Fibroblast of upper back skin (primary cell): Measurements from ENCODE around the gene SPOCK1.
A peak's percentile ranks its signal among the peaks of the same experiment; 100 is the strongest.
"Not testable (repeated sequence)": the region's sequence is repeated elsewhere in the genome, so short reads cannot be mapped to it uniquely, and the experiment has no call there.

ENCODE experiments used
- DNase-seq: peaks from one replicate; pipeline ENCODE4 v3.0.0-alpha.2; 2013

The SPOCK1 gene

DNA sequence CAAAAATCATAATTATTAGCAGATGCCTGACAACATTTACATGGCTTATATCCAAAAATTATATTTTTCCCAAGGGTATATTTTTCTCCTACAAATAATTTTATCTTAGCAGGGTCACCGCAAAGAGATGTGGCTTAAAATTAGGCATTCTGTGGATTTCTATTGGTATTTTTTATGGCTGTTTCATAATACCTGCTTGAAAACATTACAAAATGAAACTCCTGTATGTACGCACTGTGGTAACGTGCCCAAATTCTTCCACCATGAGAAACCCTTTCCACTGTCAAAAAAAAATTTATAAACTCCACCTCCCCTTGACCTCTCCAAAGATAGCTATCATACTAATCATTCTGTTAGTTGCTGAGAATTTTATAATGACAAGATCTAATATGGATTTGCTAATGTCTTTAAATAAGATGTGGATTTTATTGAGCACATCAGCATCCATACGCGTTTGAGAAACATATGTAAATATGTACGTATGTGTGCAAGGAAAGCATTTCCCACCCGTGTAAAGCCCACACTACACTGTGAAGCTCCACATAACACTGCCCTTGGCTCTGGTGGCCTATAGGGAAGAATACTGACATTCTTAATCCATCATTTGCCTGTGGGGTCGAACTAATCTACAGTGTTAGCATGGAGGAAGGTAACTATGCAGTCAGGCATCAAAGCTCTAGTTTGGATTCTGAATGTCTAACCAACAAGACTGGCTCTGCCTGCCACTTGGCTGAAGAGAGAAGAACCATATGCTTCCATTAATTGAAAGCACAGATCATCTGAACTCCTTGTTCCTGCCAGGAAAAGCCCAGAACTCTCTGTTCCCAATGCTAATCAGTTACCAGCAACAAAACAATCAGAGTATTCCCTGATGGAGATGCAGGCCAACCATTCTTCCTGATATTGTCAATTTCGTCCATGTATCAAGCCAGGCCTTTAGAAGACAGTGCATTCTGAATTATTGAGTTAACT is 244.7 kb downstream of the SPOCK1 start:
- DNase-seq = peak; percentile 74

DNA sequence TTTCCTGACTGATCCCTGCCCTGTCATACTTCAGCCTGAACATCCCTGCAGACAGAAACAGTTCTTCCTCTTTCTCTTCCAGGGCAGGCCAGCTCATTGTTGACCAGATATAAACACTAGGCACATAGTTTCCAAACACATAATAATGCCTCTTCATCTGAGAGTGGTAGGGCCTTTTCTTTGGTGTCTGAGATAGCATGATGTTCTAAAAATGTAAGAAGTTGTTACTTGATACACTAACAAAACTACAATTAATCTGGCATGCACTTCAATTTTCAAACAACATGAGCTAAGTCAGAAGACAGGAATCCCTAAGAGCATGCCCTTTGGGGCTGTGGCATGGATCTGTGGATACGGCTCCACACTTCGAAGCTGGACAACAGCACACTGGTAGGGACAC is 246.6 kb downstream of the SPOCK1 start:
- DNase-seq = no peak

GRCh38 chr5:137250421-137250820 is 248.7 kb downstream of the SPOCK1 start:
- no peak for DNase-seq

GRCh38 chr5:137248527-137248926 is 250.6 kb downstream of the SPOCK1 start:
- no peak for DNase-seq

- no peak for DNase-seq
Measured at GRCh38 chr5:137245438-137245837, 253.7 kb downstream of the SPOCK1 start.

GRCh38 chr5:137240285-137240684 is 258.8 kb downstream of the SPOCK1 start:
- DNase-seq = no peak

DNA sequence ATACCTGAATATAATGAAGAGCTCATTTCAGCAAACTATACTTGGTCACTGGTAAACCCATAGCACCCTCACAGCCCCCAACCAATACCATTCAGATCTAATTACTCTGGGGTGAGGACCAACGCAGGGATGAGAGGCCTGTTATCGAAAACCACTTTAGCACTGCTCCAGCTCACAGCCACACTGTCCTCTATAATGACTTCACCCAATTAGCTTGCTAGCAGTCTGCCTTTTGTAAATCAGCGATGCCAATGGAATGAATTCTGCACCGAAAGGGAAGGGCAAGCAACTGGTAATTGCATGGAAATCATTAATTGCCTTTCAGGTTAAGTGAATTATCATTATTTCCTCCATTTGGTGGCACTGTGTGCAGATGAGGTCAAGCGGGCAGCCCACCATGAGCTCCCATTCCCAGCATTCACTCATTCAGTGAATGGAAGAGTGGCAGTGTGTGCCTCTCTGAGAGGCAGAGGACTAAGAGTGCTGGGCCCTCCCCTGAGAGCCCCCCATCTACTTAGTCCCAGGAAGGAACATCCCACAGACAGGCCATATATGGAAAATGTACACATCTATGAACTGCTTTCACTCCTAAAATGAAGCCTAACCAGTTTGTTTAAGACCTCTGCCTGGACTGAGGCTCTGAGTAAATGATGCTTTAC is 262.1 kb downstream of the SPOCK1 start:
- no peak for DNase-seq

DNA sequence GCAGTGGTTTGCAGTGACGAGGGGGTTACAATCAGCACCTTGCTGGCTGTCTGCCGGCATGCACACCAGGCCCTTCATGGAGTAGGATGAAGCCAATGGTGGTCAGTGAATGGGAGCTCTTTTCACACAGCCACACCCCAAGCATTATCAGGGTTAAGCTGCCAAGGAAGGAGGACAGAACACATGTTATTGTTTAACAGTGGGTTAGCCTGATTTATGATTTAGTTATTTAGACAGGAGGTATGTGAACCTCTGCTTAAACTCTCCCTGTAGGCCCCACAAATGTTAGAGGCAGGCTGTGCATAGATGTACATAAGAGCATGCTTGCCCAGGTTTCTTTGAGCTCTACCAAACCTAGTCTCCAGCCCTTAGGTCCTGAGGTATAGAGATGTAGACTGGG is 262.9 kb downstream of the SPOCK1 start:
- DNase-seq = peak; percentile 39

DNA sequence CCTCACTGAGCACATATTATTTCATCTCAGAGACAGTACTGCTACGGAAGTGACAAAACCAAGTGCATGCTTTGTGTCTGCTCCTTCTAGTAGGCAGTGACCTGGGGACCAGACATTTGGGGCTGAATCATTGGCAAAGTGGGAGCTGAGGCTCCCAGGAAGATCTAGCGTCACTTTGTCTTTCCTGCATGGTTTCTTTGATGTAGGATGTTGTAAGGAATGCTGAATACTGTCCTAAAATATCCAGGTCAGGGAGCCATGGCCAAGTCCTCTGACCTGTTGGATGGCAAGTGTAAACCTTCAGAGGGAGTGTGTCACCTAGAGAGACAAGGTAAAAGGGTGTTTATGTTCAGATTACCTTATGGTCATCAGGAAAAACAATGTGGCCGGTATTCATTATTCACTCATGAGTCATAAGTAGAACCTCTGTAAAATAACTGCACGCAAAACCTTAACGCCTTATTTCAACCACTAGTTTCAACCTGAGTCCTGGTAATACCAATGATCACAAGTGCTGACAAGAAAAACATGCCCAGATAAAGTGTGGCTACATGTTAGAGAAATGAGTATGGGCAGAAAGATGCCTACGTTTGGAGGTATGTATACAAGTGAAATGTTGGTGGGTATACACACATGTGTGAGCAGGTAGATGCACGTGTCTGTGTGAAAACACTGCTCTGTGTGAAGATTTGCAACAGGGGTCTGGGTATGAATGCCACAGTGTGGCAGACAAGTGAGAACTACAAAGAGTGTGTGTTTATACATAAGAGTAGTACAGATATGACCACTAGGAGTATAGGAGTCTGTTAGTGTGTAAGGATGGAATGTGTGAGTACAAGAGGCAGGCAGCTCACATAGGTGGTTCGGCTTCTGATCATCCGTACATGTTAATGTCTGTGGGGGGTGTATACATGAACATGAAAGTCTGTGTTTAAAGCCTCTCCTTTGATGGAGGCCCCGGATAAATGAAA is 263.9 kb downstream of the SPOCK1 start:
- no peak for DNase-seq

DNA sequence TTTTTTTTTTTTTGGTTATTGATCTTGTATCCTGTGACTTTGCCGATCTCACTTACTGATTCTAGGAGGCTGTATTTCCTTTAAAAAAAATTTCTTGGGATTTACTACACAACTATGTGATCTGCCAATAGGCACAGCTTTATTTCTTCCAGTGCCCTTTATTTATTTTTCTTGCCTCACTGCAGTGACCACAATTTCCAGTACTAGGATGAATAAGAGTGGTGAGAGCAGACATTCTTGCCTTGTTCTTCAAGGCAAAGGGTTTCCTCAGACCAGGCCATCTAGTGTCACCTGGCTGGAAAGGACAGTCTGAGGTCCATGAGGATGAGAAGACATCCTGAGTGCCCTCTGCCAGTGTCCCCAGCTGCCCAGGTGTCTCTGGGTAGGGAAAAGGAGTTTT is 265.4 kb downstream of the SPOCK1 start:
- no peak for DNase-seq

- not testable (repeated sequence) for DNase-seq
Measured at GRCh38 chr5:137233304-137233703, 265.8 kb downstream of the SPOCK1 start.

DNA sequence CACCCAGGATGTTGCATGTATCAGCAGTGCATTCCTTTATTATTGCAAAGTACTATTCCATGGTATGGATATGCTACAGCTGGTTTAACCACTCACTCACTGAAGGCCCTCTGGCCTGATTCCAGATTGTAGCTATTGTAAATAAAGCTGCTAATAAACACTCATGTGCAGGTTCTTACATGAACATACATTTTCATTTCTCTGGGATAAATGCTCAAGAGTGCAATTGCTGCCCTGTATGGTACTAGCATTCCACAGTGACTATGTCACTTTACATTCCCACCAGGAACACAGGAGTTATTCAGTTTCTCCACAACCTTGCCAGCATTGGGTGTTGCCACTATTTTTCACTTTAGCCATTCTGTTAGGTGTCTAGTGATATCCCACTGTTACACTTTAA is 267.6 kb downstream of the SPOCK1 start:
- DNase-seq = no peak

GRCh38 chr5:137228816-137229215 is 270.3 kb downstream of the SPOCK1 start:
- no peak for DNase-seq

DNA sequence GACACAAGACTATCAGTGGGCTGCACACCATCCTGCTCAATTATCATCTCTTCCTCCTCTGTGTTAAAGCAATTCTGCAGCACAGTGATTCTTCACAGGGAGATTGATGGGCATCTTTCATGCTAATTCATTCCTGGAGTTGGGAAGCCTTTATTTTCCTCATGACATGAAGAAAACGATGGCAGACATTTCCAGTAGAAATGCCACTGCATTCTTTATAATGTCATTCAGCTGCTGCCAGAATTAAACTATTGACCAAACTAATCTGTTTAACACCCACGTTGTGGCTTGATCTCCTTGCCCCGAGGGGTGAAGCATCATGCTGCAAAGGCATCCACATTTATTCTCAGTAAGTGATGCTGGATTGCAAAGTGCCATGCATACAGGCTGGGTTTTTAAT is 273.0 kb downstream of the SPOCK1 start:
- no peak for DNase-seq

DNA sequence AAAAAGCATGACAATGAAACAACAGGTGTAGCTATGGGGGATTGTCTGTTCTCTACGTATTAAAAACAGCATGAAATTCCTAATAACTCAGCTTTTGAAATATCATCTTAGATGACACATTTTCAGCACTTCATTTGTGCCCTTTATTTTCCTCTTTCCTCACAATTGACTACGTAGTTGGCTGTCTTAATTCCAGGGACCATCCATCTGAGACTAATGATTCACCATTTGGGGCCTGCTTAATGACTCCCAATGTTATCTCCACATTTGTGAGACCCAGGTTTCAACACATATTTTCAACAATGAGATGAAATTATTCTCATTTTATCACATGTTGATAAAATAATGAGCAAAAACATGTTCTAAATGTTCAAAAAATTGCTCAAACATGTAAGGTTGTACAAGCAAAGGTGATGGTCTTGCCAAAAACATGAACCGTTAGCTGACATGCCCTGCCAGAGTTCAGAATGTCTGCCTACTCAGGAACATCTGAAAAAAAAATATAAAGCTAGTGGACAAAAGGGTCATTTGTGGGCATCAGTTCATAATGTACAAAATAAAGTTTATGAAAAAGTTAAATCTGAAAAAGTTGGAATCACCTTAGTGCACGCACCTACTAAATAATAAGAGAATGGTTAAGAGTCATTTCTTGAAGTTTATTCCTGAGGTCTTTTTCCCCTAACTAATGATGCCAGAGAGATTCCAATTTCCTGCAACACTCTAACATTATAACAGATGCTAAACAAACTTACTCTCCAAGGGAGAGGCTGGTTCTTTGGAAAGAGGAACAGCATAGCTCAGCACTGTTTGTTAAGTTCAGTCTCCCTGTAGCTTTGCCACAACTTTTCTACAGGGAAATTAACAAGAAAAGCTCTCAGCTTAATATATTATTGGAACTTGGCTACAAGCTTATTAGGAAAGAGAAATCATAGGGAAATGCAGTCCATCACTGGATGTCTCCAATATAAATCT is 275.5 kb downstream of the SPOCK1 start:
- DNase-seq = no peak

DNA sequence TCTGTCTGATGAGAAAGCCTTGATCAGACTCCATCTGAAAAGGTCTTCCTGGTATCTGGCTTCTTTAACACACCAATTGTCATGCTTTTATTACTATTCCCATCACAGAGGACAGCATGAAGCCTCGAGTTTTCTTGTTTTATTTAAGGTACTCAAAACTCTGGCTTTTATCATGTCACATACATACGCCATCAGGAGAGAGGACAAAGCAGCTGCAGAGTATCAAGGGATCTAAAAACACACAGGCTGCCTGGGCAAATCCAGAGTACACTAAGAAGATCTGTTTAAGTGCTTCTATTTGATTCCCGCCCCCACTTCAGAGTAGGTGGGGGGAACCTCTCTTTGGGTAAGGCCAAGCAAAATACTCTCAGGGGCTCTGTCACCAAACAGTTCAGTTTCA is 277.2 kb downstream of the SPOCK1 start:
- no peak for DNase-seq

- DNase-seq = peak; percentile 75
Measured at GRCh38 chr5:137220523-137220927, 278.6 kb downstream of the SPOCK1 start.

- no peak for DNase-seq
Measured at GRCh38 chr5:137218896-137219295, 280.2 kb downstream of the SPOCK1 start.

GRCh38 chr5:137218471-137218870 is 280.7 kb downstream of the SPOCK1 start:
- DNase-seq = peak; percentile 74

DNA sequence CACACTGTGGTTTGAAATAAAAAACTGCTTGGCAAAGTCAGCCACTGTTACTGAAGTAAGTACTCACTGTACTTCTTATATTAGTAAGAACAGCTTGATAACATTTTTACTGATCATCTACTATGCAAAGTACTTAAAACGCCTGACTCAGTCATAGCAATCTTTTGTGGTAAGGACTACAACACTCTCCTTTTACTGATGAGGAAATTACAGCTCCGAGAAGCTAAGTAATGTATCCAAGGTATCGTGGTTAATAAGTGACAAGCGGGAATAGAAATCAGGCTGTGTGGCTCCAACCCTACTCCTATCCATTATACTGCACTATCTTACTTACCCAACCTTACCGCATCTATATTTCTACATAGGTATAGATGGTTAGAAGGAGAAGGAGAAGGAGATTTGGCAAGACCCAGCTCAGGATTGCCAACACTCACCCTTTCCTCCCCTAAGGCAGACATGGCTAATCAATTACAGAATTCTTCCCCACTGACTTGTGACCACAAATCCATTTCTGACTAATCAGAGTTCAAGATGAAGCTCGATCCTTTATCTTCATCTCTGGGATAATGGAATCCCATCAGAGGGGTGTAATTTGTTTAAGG is 281.4 kb downstream of the SPOCK1 start:
- DNase-seq = peak; percentile 51

DNA sequence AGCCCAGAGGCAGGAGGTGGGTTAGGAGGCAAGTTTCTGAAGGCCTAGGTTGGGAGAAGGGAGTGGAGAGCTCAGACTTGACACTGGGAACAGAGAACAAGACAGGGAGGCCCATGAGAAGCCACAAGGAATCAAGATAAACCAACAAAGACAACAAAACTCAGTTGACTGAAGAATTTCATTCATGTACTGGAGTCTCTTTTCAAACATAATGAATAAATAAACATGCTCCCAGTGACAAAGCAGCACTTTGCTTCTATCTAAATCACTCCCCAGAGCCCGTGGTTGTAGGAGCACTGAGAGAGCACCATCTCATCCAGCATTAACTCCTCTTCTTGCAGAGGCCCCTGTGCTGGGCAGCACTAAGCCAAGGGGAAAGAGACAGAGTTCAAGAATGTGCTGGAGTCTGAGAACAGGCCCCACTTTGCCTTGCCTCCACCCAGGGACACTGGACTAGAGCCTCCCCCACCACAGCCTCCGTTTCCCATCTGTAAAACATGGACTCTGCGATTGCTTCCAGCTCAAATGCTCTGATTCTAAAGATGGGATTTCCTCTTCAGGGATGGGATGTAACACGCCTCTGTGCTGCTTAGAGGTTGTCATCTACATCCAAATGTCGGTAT is 282.0 kb downstream of the SPOCK1 start:
- no peak for DNase-seq
